ENCODE data around the gene TMEM54.

- TF ChIP-seq CTCF (IDR thresholded peaks at IDR 0.05) (no peak), POLR2A (IDR thresholded peaks at IDR 0.05) (no peak)
These were observed at the start of gene TMEM54 for GRCh38 chr1:32900956-32901822.

Measured in lower leg skin (tissue), 3 donors.